Amygdala (tissue), 56 donors: ENCODE measurements around the gene TESK2.
"Not testable (repeated sequence)": the region's sequence is repeated elsewhere in the genome, so short reads cannot be mapped to it uniquely, and the experiment has no call there.

Experiments
- DNase-seq, 56 donors: peaks; one replicate each; lab custom pipeline; 2025; lab: John Stamatoyannopoulos, UW

TESK2 gene

GRCh38 chr1:45423906-45424678 lies 66.9 kb downstream of the TESK2 start:
- no peak for DNase-seq

- DNase-seq: no peak
Observed at GRCh38 chr1:45421935-45422334, 69.0 kb downstream of the TESK2 start.

DNA sequence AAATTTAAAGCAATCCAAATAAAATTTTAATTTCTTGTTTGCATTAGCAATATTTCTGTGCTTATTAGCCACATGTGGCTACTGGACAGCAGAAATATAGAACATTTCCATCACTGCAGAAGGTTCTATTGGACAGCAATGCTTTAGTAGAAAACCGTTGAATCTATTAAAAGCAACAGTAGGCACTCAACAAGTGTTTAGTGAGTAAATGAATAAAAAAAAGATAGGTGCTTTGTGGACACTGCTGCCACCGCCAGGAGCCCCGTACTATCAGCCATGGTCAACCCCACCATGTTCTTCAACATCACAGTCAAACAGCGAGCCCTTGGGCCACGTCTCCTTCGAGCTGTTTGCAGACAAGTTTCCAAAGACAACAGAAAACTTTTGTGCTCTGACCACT lies 76.2 kb downstream of the TESK2 start:
- no peak for DNase-seq

DNA sequence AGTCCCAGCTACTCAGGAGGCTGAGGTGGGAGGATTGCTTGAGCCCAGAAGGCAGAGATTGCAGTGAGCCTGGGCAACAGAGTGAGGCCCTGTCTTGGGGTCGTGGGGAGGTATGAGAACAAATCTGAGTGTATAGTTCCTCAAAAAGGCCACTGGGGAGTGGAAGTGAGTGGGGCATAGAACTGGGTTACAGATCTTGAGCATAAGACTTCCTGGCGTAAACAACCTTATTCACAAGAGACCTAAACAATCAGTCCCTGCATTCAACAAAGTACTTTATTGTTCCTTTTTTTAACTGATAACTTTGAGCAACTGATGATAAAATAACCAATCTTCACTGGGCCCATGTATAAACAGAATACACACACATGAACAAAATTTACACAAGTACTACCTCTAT lies 78.1 kb downstream of the TESK2 start:
- DNase-seq: no peak

- no peak for DNase-seq
Observed at GRCh38 chr1:45411510-45411899, 79.5 kb downstream of the TESK2 start.

DNA sequence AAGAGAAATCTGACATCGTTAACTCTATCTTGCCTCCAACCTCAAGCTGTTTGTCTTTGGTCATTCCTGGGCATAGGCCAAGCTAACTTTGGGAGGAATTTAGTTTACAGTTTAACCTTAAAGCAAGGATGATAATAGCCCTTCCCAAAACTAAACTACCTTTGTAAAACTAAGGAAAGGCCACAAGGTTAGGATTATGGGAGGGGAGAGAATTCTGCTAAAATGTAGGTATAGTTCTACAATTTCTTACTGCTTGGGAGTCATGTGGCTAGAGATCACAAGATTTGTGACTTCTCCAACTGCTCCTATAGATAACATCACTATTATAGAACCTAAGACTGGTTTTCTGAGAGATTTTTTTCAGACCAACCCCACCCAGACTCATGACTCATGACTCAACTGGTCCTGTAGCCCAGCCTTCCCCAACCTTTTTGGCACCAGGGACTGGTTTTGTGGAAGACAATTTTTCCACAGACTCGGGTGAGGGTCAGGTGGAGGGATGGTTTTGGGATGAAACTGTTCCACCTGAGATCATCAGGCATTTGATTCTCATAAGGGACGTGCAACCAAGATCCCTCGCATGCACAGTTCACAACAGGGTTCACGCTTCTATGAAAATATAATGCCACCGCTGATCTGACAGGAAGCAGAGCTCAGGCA lies 80.0 kb downstream of the TESK2 start:
- DNase-seq: no peak

- no peak for DNase-seq
Observed at GRCh38 chr1:45409276-45409675, 81.7 kb downstream of the TESK2 start.

- DNase-seq: no peak
Observed at GRCh38 chr1:45407629-45408287, 83.2 kb downstream of the TESK2 start.

DNA sequence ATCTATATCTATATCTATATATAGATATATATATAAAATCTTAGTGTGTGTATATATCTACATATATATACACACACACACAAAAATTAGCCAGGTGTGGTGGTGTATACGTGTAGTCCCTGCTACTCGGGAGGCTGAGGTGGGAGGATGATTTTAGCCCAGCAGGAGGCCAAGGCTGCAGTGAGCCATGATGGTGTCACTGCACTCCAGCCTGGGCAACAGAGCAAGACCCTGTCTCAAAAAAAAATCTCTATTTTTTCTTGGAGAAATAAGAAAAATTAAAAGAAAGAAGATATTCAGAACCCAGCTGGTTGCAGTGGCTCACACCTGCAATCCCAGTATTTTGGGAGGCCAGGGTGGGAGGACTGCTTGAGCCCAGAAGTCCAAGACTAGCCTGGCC lies 85.3 kb downstream of the TESK2 start:
- no peak for DNase-seq

DNA sequence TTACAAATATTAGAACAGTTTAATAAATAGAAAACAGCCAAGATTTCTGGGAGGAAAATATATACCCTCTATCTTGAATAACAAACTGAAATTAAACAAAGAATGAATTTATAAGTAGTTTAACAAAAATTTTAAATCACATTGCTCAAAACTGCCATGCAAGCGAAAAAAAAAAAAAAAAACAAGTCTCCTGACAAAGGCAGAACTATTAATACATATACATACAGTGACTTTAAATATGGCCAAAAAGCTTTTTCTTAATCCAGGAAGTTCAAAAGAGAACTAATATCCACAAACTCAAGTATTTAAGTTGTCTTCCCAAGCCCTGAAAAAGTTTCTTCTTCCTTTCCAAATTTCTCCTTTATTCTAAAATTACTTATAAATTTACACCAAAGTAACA lies 87.2 kb downstream of the TESK2 start:
- DNase-seq: no peak

- DNase-seq: no peak
Observed at GRCh38 chr1:45403298-45403697, 87.7 kb downstream of the TESK2 start.

DNA sequence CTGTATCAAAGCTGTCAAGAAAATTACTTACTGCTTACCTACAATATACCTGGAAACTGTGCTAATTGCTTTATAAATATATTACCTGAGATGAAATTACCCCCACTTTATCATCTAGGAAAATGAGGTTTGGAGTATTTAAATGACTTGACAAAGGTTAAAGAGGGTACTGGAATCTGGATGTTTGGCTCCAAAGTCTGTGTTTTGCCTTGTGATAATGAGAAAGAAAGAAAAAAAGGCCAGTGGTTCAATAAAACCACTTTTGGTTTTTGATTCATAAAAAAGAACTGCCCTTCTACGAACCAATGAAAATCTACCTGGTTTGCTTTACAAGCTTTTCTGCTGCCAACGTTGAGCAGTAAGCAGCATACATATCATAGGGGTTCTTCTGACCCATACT lies 89.4 kb downstream of the TESK2 start:
- DNase-seq: no peak

DNA sequence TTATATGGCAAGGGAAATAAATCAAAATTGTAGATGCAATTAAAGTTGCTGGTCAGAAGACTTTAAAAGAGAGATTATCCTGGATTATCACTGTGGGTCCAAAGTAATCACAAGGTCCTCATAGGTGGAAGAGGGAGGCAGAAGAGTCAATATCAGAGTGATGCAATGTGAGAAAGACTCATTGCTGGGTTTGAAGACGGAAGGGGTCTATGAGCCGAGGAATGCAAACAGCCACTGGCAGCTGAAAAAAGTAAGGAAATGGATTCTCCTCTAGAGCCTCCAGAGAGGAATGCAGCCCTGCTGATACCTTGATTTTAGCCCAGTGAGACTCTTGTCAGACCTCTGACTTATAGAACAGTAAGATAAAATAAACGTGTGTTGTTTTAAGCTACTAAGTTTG lies 90.9 kb downstream of the TESK2 start:
- no peak for DNase-seq

DNA sequence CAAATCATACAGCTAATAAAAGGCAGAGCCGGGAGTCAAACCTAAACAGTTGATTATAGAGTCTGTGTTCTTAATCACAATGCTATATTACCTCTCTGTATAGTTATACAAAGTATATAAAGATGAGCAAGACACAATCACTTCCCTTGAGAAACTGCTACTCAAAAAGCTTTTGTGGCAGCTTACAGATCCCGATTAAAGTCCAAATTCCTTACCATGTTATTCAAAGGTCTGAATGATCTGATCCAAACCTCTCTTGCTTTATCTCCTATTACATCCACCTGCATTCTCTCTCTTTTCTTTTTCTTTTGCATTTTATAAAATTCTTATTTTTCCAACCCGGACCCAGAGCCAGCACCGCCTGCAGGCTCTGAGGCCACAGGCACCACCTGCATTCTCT lies 93.7 kb downstream of the TESK2 start:
- DNase-seq: no peak

DNA sequence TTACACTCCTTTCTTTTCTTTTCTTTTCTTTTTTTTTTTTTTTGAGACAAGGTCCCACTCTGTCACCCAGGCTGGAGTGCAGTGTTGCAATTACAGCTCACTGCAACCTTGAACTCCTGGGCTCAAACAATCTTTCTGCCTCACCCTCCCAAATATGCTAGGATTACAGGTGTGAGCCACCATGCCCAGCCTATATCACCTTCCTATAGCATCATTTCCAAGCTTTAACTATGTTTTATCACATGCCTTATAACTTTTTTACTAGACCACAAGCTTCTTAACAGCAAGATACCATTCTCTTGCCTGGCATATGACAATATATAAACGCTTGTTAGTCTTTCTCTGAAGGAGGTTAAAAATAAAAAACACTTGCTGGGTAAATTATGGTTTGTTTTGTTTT lies 95.4 kb downstream of the TESK2 start:
- DNase-seq: no peak

DNA sequence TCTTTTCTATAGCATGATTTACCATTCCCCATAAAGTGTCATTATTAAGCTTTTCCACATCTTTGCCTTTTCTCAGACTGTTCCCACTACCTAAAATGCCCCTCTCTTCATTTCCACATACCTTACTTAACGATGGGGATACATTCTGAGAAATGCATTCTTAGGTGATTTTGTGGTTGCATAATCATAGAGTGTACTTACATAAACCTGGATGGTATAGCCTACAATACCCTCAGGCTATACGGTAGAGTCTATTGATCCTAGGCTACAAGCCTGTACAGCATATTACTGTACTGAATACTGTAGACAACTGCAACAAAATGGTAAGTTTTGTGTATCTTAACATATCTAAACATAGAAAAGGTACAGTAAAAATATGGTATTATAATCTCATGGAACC lies 95.9 kb downstream of the TESK2 start:
- DNase-seq: no peak

DNA sequence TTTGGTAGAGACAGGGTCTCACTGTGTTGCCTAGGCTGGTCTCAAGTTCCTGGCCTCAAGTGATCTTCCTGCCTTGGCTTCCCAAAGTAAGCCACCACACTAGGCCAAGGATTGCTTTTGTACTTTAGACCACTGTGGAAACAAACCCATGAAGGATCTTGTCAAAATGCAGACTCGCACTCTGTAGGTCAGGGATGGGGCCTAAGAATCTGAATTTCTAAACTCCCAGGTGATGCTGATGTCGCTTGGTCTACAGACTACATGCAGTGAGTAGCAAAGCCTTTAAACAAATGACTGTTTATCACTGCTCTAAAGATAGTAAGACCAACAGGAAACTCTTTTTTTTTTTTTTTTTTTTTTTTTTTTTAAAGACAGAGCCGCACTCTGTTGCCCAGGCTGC lies 96.6 kb downstream of the TESK2 start:
- no peak for DNase-seq

DNA sequence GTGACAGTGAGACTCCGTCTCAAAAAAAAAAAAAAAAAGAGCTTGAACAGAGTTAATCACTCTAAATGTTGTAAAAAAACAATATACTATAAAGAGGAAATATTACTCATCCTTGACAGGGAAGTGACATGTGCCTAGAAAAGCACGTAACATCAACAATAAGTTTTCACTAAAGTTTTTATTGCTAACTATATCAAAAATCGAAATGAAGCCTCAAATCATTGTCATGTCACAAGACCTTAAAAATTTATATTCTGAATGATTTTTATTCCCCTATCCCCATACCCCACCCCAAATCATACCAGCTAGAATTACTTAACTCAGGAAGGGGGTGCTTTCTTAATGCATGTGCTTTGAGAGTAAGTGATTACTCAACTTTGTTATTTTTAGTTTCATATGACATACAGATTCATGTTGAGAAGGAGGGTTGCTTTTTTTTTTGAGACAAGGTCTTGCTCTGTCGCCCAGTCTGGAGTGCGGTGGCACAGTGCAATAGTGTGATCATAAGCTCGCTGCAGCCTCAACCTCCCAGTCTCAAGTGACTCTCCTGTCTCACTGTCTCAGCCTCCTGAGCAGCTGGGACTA lies 97.2 kb downstream of the TESK2 start:
- DNase-seq: no peak

- no peak for DNase-seq
Observed at GRCh38 chr1:45386219-45386618, 104.7 kb downstream of the TESK2 start.

- no peak for DNase-seq
Observed at GRCh38 chr1:45385302-45385701, 105.7 kb downstream of the TESK2 start.

GRCh38 chr1:45384213-45384612 lies 106.8 kb downstream of the TESK2 start:
- DNase-seq: not testable (repeated sequence)

- DNase-seq: no peak
Observed at GRCh38 chr1:45383191-45383590, 107.8 kb downstream of the TESK2 start.
